SK-N-SH treated with all-trans-retinoic acid at 6 μM for 48 hours (cell line): ENCODE results near the gene NCL.

Experiments used
- ATAC-seq: fragments of 200-7000 bp; cut with Tn5 transposase; 3 replicates; pipeline ENCODE4 v1.9.1; 2020; ENCODE audit warnings: mild to moderate bottlenecking, moderate library complexity
- ARNTL ChIP-seq: fragments of 450-650 bp; formaldehyde crosslinking; IDR thresholded peaks from 2 replicates; pipeline ENCODE4 v1.5.0; 2020; ENCODE audit warnings: low read depth, mild to moderate bottlenecking, moderate library complexity, borderline replicate concordance
- BACH2 ChIP-seq: fragments of 250-450 bp; sonication (Bioruptor Pico); IDR thresholded peaks from 2 replicates; pipeline ENCODE4 v1.9.0; 2021; ENCODE audit warnings: mild to moderate bottlenecking, borderline replicate concordance
- CREB5 ChIP-seq: fragments of 250-450 bp; sonication (Bioruptor Pico); IDR thresholded peaks from 2 replicates; pipeline ENCODE4 v1.5.1; 2020; ENCODE audit warnings: low read depth, mild to moderate bottlenecking, moderate library complexity
- CSRNP3 ChIP-seq: fragments of 250-450 bp; sonication (Bioruptor Pico); IDR thresholded peaks from 2 replicates; pipeline ENCODE4 v1.5.1; 2021; ENCODE audit warnings: mild to moderate bottlenecking, moderate library complexity
- GLIS3 ChIP-seq: fragments of 250-450 bp; sonication (Bioruptor Pico); IDR thresholded peaks from 2 replicates; pipeline ENCODE4 v1.5.0; 2020; ENCODE audit warnings: mild to moderate bottlenecking, moderate library complexity
- ISL1 ChIP-seq: fragments of 250-450 bp; sonication (Bioruptor Pico); IDR thresholded peaks from 2 replicates; pipeline ENCODE4 v2.1.2; 2022; ENCODE audit warnings: mild to moderate bottlenecking, moderate library complexity
- PATZ1 ChIP-seq: fragments of 250-450 bp; sonication (Bioruptor Pico); IDR thresholded peaks from 2 replicates; pipeline ENCODE4 v1.8.0; 2020; ENCODE audit warnings: mild to moderate bottlenecking, moderate library complexity, borderline replicate concordance
- POU6F1 ChIP-seq: fragments of 250-450 bp; sonication (Bioruptor Pico); IDR thresholded peaks from 2 replicates; pipeline ENCODE4 v1.8.0; 2021; ENCODE audit warnings: low read depth, mild to moderate bottlenecking, moderate library complexity, borderline replicate concordance
- PPARA ChIP-seq: fragments of 250-450 bp; sonication (Bioruptor Pico); IDR thresholded peaks from 2 replicates; pipeline ENCODE4 v1.5.0; 2020; ENCODE audit warnings: mild to moderate bottlenecking, borderline replicate concordance
- RARB ChIP-seq: fragments of 250-450 bp; sonication (Bioruptor Pico); IDR thresholded peaks from 2 replicates; pipeline ENCODE4 v1.8.0; 2021; ENCODE audit warnings: mild to moderate bottlenecking, moderate library complexity
- SNAI2 ChIP-seq: fragments of 250-450 bp; sonication (Bioruptor Pico); IDR thresholded peaks from 2 replicates; pipeline ENCODE4 v1.5.0; 2020; ENCODE audit warnings: mild to moderate bottlenecking, moderate library complexity
- TCF4 ChIP-seq: fragments of 250-450 bp; sonication (Bioruptor Pico); IDR thresholded peaks from 2 replicates; pipeline ENCODE4 v1.8.0; 2021; ENCODE audit warnings: mild to moderate bottlenecking, moderate library complexity, borderline replicate concordance
- TOX ChIP-seq: fragments of 250-450 bp; sonication (Bioruptor Pico); IDR thresholded peaks from 2 replicates; pipeline ENCODE4 v1.8.0; 2021; ENCODE audit warnings: mild to moderate bottlenecking, moderate library complexity, borderline replicate concordance
- TSHZ2 ChIP-seq: fragments of 250-450 bp; sonication (Bioruptor Pico); IDR thresholded peaks from 2 replicates; pipeline ENCODE4 v1.5.0; 2020; ENCODE audit warnings: mild to moderate bottlenecking, moderate library complexity
- ZC3H10 ChIP-seq: fragments of 250-450 bp; sonication (Bioruptor Pico); IDR thresholded peaks from 2 replicates; pipeline ENCODE4 v1.5.1; 2021; ENCODE audit warnings: mild to moderate bottlenecking, moderate library complexity
- ZFP3 ChIP-seq: fragments of 250-450 bp; sonication (Bioruptor Pico); IDR thresholded peaks from 2 replicates; pipeline ENCODE4 v1.5.0; 2020; ENCODE audit warnings: mild to moderate bottlenecking, moderate library complexity
- ZNF565 ChIP-seq: fragments of 450-650 bp; formaldehyde crosslinking; conservative IDR thresholded peaks from 2 replicates; pipeline ENCODE4 v1.5.0; 2020; ENCODE audit warnings: low read depth, mild to moderate bottlenecking, moderate library complexity
- ZNF8 ChIP-seq: fragments of 450-650 bp; formaldehyde crosslinking; IDR thresholded peaks from 2 replicates; pipeline ENCODE4 v1.5.0; 2020; ENCODE audit warnings: mild to moderate bottlenecking, moderate library complexity

Gene NCL

GRCh38 chr2:231455890-231456289 is 8.4 kb downstream of the NCL start:
- no peak for TF ChIP-seq PATZ1
- TF ChIP-seq ZFP3 (CRISPR knock-in tag) = no peak
- TF ChIP-seq ARNTL (CRISPR knock-in tag) = no peak
- no peak for TF ChIP-seq TCF4 (CRISPR knock-in tag)
- TF ChIP-seq BACH2 (CRISPR knock-in tag) = no peak
- TF ChIP-seq POU6F1 (CRISPR knock-in tag) = no peak
- no peak for TF ChIP-seq GLIS3
- TF ChIP-seq PPARA (CRISPR knock-in tag) = no peak
- TF ChIP-seq RARB (CRISPR knock-in tag) = no peak
- TF ChIP-seq TOX = no peak
- TF ChIP-seq TSHZ2 (CRISPR knock-in tag) = no peak
- TF ChIP-seq ZNF565 (CRISPR knock-in tag) = no peak
- no peak for TF ChIP-seq SNAI2
- TF ChIP-seq ZC3H10 = no peak
- no peak for TF ChIP-seq CREB5 (CRISPR knock-in tag)
- TF ChIP-seq ISL1 = no peak
- TF ChIP-seq CSRNP3 (CRISPR knock-in tag) = no peak
- ATAC-seq = no peak

- ATAC-seq = no peak
- TF ChIP-seq TSHZ2 (CRISPR knock-in tag) (no peak), ZNF8 (CRISPR knock-in tag) (no peak), RARB (CRISPR knock-in tag) (no peak)
Observed at GRCh38 chr2:231455222-231455621, 9.1 kb downstream of the NCL start.

- no peak for ATAC-seq
- TF ChIP-seq GLIS3 (no peak), CREB5 (CRISPR knock-in tag) (no peak), ARNTL (CRISPR knock-in tag) (no peak), PPARA (CRISPR knock-in tag) (no peak), ZC3H10 (no peak), PATZ1 (no peak), SNAI2 (no peak), TOX (no peak), TSHZ2 (CRISPR knock-in tag) (no peak)
Observed at GRCh38 chr2:231454361-231454791, 9.9 kb downstream of the NCL start.
